ENCODE results near the gene MZT2B. TPM values are rescaled to one million over a fixed set of nuclear protein-coding genes. Genes with fewer than 3 reads are reported as not detected.
"Not testable (repeated sequence)": the region's sequence is repeated elsewhere in the genome, so short reads cannot be mapped to it uniquely, and the experiment has no call there.

MZT2B gene
- total RNA-seq, 4 donors from 2014 or later: 97.4 to 180 (median 142) TPM

DNA sequence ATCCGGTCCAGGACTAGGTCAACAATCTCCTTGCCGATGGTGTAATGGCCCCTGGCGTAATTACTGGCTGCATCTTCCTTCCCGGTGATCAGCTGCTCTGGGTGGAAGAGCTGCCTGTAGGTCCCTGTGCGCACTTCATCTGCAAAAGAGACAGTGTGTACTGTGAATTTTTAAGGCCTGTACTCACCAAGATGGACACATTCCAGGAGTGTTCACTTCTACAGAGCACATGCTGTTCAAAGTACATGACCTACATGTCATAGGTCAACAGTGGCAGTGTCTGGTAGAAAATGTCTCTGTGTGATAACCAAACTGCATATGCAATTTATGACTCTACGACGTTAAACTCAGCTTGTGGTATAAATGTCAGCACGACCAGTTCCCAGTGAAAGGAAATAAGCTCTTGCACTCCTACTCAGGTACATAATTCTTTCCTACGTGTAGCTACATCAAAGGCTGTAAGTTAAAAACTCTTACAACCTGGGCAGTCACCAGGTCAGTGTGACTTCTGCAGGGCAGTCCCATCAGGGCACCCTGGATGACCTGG lies 13.1 kb downstream of the MZT2B start:
- H3K36me3 ChIP-seq: peaks cover 0 to 18% (median 0%) of the 10 kb centered on the region in 3 donors
- H3K9me3 ChIP-seq; intact Hi-C loops (cut with DNase I); H3K4me1 ChIP-seq; H3K4me3 ChIP-seq; DNase-seq; H3K27ac ChIP-seq; H3K27me3 ChIP-seq: not testable (repeated sequence)
- WGBS, 2 donors: 91 to 93% methylated on average over 4 to 7 of the region's 9 CpGs

DNA sequence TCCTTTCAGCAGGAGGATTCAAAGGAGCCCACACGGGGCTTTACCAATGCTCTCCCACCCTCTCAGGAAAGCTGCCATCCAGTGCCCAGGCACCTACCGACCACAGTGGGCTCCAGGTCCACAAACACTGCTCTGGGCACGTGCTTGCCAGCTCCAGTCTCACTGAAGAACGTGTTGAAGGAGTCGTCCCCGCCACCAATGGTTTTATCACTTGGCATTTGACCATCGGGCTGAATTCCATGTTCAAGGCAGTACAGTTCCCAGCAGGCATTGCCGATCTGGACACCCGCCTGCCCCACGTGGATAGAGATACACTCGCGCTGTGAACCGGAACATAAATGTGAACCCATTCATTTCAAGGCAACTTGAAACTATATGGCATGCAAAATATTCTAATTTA lies 14.0 kb downstream of the MZT2B start:
- WGBS, 2 donors: 88 to 90% methylated on average over 5 to 7 of the region's 13 CpGs
- H3K27me3 ChIP-seq; H3K36me3 ChIP-seq; DNase-seq; H3K4me3 ChIP-seq; H3K27ac ChIP-seq; intact Hi-C loops (cut with DNase I); H3K4me1 ChIP-seq; H3K9me3 ChIP-seq: not testable (repeated sequence)

GRCh38 chr2:130198343-130198742 lies 16.3 kb downstream of the MZT2B start, which contains the start of gene TUBA3E:
TSS of gene TUBA3E (minus strand) at chr2:130198439. CDS start at chr2:130198360, 79 bp downstream.
- no peak within 1 kb of the TSS for H3K27ac ChIP-seq
- TF ChIP-seq POLR2A (IDR thresholded peaks at IDR 0.05) (no peak), CTCF (IDR thresholded peaks at IDR 0.05) (no peak)
- no peaks in the 10 kb centered on the region for H3K27me3 ChIP-seq
- no peak for DNase-seq
- H3K36me3 ChIP-seq: no peaks in the 10 kb centered on the region
- no peaks in the 10 kb centered on the region for H3K4me1 ChIP-seq
- intact Hi-C loops (cut with DNase I): no loop called here
- WGBS, 2 donors: no CpG with 5 or more reads among the region's 26 CpGs
- H3K9me3 ChIP-seq: no peaks in the 10 kb centered on the region
- H3K4me3 ChIP-seq: no peak within 1 kb of the TSS

DNA sequence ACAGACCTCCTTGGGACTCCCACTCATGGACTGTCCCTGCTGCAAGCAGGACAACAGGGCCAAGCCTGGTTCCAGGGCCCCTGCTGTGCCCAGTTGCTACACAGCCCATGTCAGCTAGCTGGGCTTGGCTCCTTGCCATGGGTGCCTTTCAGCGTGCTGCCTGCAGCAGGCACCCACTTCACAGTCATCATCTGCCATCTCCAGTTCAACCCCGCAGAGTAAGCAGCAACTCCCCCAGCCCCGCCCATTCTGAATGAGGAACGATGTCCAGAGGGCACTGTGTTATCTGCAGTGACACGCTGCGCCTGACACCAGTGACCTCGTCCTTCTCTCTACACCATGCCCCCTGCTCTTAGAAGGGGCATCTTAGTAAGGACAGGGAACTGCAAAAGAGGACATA lies 20.5 kb downstream of the MZT2B start:
- H3K36me3 ChIP-seq; H3K4me1 ChIP-seq; intact Hi-C loops (cut with DNase I); H3K4me3 ChIP-seq; H3K9me3 ChIP-seq; H3K27me3 ChIP-seq; H3K27ac ChIP-seq; DNase-seq: not testable (repeated sequence)
- 10% methylated on average over 2 of the region's 7 CpGs; no CpG with 5 or more reads in 1 of the 2 donors for WGBS, 2 donors

DNA sequence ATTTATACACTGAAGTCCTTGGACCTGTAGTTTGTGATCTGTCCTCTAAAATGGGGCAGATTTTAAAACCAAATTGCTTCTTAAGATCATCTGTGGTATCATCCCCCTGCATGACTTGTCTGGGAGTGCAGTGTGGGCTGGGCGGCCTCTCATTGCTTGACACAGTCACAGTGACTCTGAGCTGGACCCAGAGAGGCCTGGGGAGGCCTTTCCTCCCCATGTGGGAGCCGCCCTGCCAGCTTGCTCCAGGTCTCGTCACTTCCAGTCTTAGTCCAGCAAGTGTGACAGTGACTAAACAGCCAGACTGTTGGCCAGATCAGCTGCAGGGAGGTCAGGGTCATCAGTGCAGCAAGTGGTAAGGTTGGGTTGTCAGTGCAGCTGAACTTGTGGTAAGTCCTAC lies 21.1 kb downstream of the MZT2B start:
- H3K27ac ChIP-seq; H3K4me3 ChIP-seq; H3K36me3 ChIP-seq; DNase-seq; H3K4me1 ChIP-seq; intact Hi-C loops (cut with DNase I); H3K27me3 ChIP-seq; H3K9me3 ChIP-seq: not testable (repeated sequence)
- 82% methylated on average over 2 of the region's 3 CpGs; no CpG with 5 or more reads in 1 of the 2 donors for WGBS, 2 donors

GRCh38 chr2:130207051-130207450 lies 25.0 kb downstream of the MZT2B start:
- H3K9me3 ChIP-seq; H3K27me3 ChIP-seq; DNase-seq; H3K4me1 ChIP-seq; H3K36me3 ChIP-seq; H3K4me3 ChIP-seq; H3K27ac ChIP-seq; intact Hi-C loops (cut with DNase I): not testable (repeated sequence)
- WGBS, 2 donors: 73 to 76% methylated on average over 9 to 10 of the region's 13 CpGs

GRCh38 chr2:130219147-130219546 lies 37.1 kb downstream of the MZT2B start:
- WGBS, 2 donors: 83 to 94% methylated on average over 1 to 2 of the region's 2 CpGs
- DNase-seq; H3K36me3 ChIP-seq; H3K9me3 ChIP-seq; H3K27ac ChIP-seq; H3K4me3 ChIP-seq; H3K4me1 ChIP-seq; intact Hi-C loops (cut with DNase I): not testable (repeated sequence)
- peaks cover 0 to 44% (median 0%) of the 10 kb centered on the region in 4 donors for H3K27me3 ChIP-seq

DNA sequence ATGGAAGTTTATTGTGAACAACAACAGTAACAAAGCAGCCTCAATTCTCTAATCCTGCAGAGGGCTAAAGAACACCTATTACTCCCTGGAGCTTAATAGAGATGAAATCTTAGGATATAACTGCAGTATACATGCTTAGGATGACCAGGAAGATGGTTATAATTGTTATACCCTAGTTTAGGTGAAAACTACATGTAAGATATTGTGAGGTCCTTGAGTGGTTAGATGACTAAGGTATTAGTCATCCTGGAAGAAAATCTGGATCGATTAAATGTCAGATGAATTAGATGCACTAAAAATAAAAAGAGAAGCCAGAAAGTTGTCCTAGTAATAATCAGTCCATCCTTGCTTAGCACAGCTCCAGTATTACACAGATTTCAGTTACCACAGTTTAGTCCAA lies 38.4 kb downstream of the MZT2B start:
- H3K36me3 ChIP-seq; intact Hi-C loops (cut with DNase I); H3K9me3 ChIP-seq; H3K4me3 ChIP-seq; H3K27ac ChIP-seq; DNase-seq; H3K4me1 ChIP-seq: not testable (repeated sequence)
- peaks cover 0 to 35% (median 0%) of the 10 kb centered on the region in 4 donors for H3K27me3 ChIP-seq
- 20 to 25% methylated on average over 1 of the region's 1 CpG for WGBS, 2 donors

DNA sequence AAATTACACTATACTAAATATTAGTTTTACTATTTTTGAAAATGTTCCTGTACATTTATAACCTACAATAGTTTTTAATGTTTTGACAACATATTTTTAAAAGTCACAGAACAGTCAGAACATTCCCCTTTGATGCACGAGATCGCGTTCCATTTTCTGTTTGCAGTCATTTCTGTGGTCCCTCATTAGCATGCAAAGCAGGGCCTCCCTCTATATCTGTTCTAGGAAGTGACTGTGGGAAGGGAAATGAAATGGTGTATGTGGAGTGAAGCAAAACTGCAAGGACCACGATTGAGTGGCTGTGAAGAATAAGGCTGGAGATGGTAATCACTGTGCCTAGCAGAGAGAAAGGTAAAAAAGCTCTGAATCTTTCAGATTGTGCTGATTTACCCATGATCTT lies 40.5 kb downstream of the MZT2B start:
- intact Hi-C loops (cut with DNase I); DNase-seq; H3K36me3 ChIP-seq; H3K4me3 ChIP-seq; H3K9me3 ChIP-seq; H3K27ac ChIP-seq; H3K4me1 ChIP-seq: not testable (repeated sequence)
- WGBS, 2 donors: 21 to 57% methylated on average over 2 to 4 of the region's 4 CpGs
- H3K27me3 ChIP-seq: peaks cover 0 to 25% (median 0%) of the 10 kb centered on the region in 4 donors

DNA sequence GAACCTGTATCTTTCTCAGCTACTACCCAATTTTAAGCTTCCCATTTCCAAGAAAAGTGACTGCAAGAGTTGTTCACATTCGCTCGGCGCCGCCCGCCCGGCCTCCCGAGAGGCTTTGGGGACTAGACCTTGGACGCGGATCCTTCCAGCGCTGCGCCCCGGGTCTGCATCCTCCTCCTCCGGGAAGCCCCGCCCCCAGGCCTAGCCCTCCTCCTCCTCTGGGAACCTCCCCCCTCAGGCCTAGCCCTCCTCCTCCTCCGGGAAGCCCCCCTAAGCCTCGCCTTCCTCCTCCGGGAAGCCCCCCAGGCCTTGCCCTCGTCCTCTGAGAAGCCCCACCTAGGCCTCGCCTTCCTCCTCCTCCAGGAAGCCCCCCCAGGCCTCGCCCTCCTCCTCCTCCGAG lies 45.9 kb downstream of the MZT2B start:
- DNase-seq; H3K4me1 ChIP-seq; H3K9me3 ChIP-seq; H3K4me3 ChIP-seq; H3K36me3 ChIP-seq; H3K27ac ChIP-seq; intact Hi-C loops (cut with DNase I): not testable (repeated sequence)
- peaks cover 0 to 22% (median 0%) of the 10 kb centered on the region in 4 donors for H3K27me3 ChIP-seq
- WGBS, 2 donors: 91 to 94% methylated on average over 12 to 19 of the region's 21 CpGs

DNA sequence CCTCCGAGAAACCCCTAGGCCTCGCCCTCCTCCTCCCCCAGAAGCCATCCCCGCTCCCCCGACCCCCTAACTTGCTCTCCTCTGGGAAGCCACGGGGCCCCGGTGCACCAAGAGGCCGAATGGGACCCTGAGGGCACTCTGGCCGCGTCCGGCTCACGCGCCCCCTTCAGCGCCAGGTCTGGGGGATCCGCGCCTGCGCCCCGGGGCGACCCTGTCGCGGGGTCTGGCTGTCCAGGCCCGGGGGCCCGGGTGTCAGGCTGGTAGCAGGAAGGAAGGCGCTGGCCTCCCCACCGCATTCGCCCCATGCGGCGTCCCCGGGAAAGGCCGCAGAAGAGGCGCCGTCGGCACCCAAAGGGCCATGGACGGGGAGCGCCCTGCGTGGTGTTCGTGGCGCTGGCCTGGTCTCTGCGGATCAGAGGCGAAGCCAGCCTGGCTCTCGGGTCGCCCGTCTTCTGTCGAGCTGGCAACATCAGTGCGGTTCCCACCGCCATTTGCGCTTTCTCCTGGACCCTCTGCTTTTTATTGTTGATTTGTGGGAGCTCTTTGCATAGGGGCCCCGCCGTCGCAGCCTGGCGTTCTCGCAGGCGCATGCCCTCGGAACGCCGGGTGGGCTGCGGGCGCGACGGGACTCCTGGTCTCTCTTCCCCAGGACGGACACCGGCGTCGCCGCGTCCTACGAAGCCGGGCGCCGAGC lies 46.6 kb downstream of the MZT2B start:
- DNase-seq; H3K27ac ChIP-seq; H3K36me3 ChIP-seq; H3K9me3 ChIP-seq; H3K4me1 ChIP-seq; intact Hi-C loops (cut with DNase I): not testable (repeated sequence)
- 94 to 98% methylated on average over 9 to 17 of the region's 69 CpGs for WGBS, 2 donors
- Histone ChIP-seq H3K4me3 (peak overlapping the region in 3 of 4 donors; percentile 7 to 25 (median 12)), H3K27me3 (peaks cover 0 to 22% (median 0%) of the 10 kb centered on the region in 4 donors)

DNA sequence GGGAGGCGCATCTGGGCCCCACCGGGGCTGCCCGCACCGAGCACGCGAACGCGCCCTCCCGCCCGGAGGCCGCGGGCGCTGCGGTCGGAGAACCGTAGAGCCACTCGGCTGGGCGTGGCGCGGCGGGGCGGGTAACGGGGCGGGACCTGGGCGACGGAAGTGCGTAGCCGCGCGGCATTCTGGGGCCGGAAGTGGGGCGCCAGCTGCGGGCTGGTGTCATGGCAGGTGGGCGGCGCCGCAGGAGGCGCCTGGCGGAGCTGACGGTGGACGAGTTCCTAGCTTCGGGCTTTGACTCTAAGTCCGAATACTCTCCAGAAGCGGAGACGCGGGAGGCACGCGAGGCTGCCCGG lies 47.1 kb downstream of the MZT2B start:
- H3K4me3 ChIP-seq: peak overlapping the region in 3 of 4 donors; percentile 7 to 25 (median 12)
- intact Hi-C loops (cut with DNase I); H3K9me3 ChIP-seq; H3K36me3 ChIP-seq; H3K4me1 ChIP-seq; DNase-seq; H3K27ac ChIP-seq: not testable (repeated sequence)
- WGBS, 2 donors: 23 to 55% methylated on average over 11 to 13 of the region's 48 CpGs
- peaks cover 0 to 22% (median 0%) of the 10 kb centered on the region in 4 donors for H3K27me3 ChIP-seq

Measured in esophagus squamous epithelium (tissue), 5 donors.